MM.1S (cell line): ENCODE results near the gene STRADA.

Experiments used
- EZH2 ChIP-seq: fragments of 300-600 bp; sonication (generic); optimal IDR thresholded peaks from 2 replicates; pipeline ENCODE3; 2017; ENCODE audit warnings: low read depth, mild to moderate bottlenecking, antibody characterized with exemption, low read length, mixed read lengths
- TF ChIP-seq, protein P1 (sequence below): fragments of 300-600 bp; sonication (generic); IDR thresholded peaks from 2 replicates; pipeline ENCODE4 v1.5.1; 2016; ENCODE audit warnings: antibody characterized with exemption, low read length, mixed read lengths

DNA sequence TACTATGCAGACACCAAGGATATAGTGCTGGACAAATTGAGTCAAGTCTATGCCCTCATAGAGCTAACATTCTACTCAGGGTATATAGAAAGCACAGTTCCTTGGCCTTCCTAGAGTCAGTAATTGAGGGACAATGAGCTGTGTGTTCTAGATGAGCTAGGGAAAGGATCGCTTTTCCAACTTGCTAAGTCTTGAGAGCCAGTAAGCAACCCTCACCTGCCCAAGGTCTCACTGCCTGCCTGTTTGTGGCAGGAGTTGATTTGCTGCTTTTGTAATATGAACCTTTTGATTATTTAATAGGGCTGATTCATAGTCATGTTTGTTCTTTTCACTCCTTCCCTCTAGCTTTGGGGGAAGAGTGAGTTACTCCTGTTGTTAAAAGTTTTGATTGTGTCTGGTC, 38.9 kb upstream of the STRADA start:
- TF ChIP-seq, protein P1, sequence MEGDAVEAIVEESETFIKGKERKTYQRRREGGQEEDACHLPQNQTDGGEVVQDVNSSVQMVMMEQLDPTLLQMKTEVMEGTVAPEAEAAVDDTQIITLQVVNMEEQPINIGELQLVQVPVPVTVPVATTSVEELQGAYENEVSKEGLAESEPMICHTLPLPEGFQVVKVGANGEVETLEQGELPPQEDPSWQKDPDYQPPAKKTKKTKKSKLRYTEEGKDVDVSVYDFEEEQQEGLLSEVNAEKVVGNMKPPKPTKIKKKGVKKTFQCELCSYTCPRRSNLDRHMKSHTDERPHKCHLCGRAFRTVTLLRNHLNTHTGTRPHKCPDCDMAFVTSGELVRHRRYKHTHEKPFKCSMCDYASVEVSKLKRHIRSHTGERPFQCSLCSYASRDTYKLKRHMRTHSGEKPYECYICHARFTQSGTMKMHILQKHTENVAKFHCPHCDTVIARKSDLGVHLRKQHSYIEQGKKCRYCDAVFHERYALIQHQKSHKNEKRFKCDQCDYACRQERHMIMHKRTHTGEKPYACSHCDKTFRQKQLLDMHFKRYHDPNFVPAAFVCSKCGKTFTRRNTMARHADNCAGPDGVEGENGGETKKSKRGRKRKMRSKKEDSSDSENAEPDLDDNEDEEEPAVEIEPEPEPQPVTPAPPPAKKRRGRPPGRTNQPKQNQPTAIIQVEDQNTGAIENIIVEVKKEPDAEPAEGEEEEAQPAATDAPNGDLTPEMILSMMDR = no peak
- TF ChIP-seq EZH2 = no peak
